ENCODE measurements around the gene CDC25B. TPM values are rescaled to one million over a fixed set of nuclear protein-coding genes. Genes with fewer than 3 reads are reported as not detected.

The CDC25B gene
- total RNA-seq, 3 donors from 2014 or later, result 18.1 to 25.0 (median 22.0) TPM

Other genes starting within 250 kb of the CDC25B start
- not detected for gene GFRA4, start 132.9 kb upstream of the CDC25B start, total RNA-seq
- gene ADAM33, start 114.3 kb upstream of the CDC25B start, total RNA-seq, result 10 to 100 TPM; 29.4 to 39.5 (median 37.4) TPM
- gene SIGLEC1, start 83.7 kb upstream of the CDC25B start, total RNA-seq, result 10 to 100 TPM in 1 of 3 donors, 1 to 10 TPM in 2; 2.0 to 32.0 (median 6.9) TPM
- 10 to 100 TPM in 1 of 3 donors, 1 to 10 TPM in 2; 7.0 to 25.2 (median 9.3) TPM for gene HSPA12B, start 63.6 kb upstream of the CDC25B start, total RNA-seq
- gene ADISSP, start 28.6 kb upstream of the CDC25B start, total RNA-seq, result 10 to 100 TPM; 12.3 to 29.3 (median 15.7) TPM
- under 1 TPM in 2 of 3 donors, not detected in 1; 0.33 to 0.88 TPM for gene SPEF1, start 14.9 kb upstream of the CDC25B start, total RNA-seq
- 10 to 100 TPM; 55.5 to 69.8 (median 68.2) TPM for gene CENPB, start 9.6 kb upstream of the CDC25B start, total RNA-seq
- gene AP5S1, start 24.2 kb downstream of the CDC25B start, total RNA-seq, result 10 to 100 TPM; 11.1 to 13.8 (median 11.8) TPM
- gene MAVS, start 50.5 kb downstream of the CDC25B start, total RNA-seq, result 10 to 100 TPM; 23.3 to 32.3 (median 24.6) TPM
- gene PANK2, start 93.1 kb downstream of the CDC25B start, total RNA-seq, result 10 to 100 TPM; 38.2 to 40.1 (median 38.7) TPM
- gene RNF24, start 219.2 kb downstream of the CDC25B start, total RNA-seq, result 10 to 100 TPM in 2 of 3 donors, 1 to 10 TPM in 1; 8.8 to 27.2 (median 22.0) TPM

All from breast epithelium (tissue), 3 donors.